ENCODE data around the gene MAGEC1.
A peak's percentile ranks its signal among the peaks of the same experiment; 100 is the strongest.
"Not testable (repeated sequence)": the region's sequence is repeated elsewhere in the genome, so short reads cannot be mapped to it uniquely, and the experiment has no call there.

MAGEC1 gene

DNA sequence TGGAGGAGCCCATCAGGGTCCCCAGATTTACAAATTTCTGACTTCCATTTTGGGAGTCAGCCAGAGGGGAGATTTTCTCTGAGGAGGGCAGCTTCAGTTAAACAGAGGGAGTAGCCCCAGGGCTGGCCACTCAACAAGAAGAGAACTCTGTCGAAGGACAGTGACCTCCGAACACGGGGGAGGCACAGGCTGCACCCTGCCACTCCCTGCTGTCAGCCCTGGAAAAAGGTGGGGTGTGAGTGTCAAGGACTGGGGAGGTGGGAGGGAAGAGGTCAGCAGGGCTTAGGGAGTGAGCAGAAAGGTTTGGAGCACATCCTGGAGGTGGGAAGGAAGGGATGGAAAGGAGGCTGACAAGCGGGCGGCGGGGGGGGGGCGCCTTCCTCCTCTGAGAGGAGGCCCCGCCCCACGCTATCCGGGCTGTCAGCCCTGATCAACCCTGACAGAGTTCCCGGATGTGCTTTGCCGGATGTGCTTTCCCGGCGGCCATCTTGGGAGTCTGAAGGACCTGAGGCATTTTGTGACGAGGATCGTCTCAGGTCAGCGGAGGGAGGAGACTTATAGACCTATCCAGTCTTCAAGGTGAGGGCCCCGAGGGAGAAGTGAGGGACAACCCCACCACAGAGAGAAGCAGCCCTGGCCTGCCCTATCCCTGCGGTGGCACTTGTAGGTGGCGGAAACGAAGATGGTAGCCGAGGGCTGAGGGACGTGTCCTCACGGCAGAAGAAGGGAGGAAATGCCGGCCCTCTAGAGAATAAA is at the start of gene MAGEC1:
TSS of gene MAGEC1 (plus strand) at position 495 of the 756 bp plus-strand sequence. CDS start 1,179 bp downstream, outside the sequence.
- DNase-seq (ENCODE audit: low read depth, low spot score) = no peak

- no peak for DNase-seq (ENCODE audit: low read depth, low spot score)
These were observed 46.2 kb upstream of the MAGEC1 start for GRCh38 chrX:141857479-141857878.

GRCh38 chrX:141879616-141880015 is 24.1 kb upstream of the MAGEC1 start:
- peak; percentile 52 for DNase-seq (ENCODE audit: low read depth, low spot score)

- not testable (repeated sequence) for DNase-seq (ENCODE audit: low read depth, low spot score)
These were observed 14.9 kb upstream of the MAGEC1 start for GRCh38 chrX:141888811-141889210.

- DNase-seq (ENCODE audit: low read depth, low spot score) = no peak
These were observed 9.0 kb upstream of the MAGEC1 start for GRCh38 chrX:141894733-141895132.

DNA sequence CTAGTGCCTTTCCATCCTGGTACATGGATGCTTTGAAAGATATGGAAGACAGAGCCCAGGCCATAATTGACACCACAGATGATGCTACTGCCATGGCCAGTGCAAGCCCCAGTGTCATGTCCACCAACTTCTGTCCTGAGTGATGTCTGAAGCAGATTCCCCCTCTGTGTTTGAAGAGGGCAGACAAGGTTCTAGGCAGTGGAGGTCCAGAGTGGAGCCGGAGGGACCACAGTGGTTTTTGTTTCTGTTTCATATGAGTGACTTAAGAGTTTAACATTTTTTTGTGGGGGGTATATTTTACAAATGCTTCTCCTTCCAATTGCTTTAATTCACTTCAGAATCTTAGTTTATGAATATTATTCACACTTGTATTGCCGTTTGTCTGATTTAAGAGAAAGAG is 6.0 kb upstream of the MAGEC1 start:
- DNase-seq (ENCODE audit: low read depth, low spot score) = no peak

- no peak for DNase-seq (ENCODE audit: low read depth, low spot score)
These were observed 1.3 kb upstream of the MAGEC1 start for GRCh38 chrX:141902366-141902765.

- DNase-seq (ENCODE audit: low read depth, low spot score) = no peak
These were observed 568 bp downstream of the MAGEC1 start for GRCh38 chrX:141904262-141904661.

- DNase-seq (ENCODE audit: low read depth, low spot score) = no peak
These were observed 14.1 kb downstream of the MAGEC1 start for GRCh38 chrX:141917801-141918200.

GRCh38 chrX:141924293-141924692 is 20.6 kb downstream of the MAGEC1 start:
- no peak for DNase-seq (ENCODE audit: low read depth, low spot score)

GRCh38 chrX:141928432-141928831 is 24.7 kb downstream of the MAGEC1 start:
- no peak for DNase-seq (ENCODE audit: low read depth, low spot score)

DNA sequence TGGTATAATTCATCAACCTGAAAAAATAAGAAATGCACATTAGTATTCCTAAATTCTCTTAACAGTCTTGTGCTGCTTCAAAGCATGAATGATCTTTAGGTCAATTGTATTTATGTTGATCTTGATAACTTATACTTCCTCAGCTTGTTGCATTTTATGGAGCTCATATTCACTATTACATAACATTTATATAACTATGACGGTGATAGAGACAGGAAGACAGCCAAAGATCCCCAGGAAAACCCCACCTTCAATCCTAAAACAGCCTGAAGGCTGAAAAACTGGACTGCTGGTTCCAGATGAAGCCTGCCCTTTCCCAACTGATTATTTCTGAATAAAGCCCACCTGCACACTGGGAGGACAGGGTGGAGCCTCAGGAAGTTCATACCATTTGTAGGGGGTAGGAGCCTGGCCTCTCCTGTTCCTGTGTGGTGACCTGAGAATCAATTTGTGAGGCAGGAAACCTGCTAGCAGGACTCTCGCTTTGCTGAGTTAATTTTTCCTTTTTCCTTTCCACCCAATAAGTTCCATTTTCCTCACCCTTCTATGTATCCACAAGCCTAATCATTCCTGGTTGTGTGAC is 30.5 kb downstream of the MAGEC1 start:
- no peak for DNase-seq (ENCODE audit: low read depth, low spot score)

- no peak for DNase-seq (ENCODE audit: low read depth, low spot score)
These were observed 32.0 kb downstream of the MAGEC1 start for GRCh38 chrX:141935645-141936044.

DNA sequence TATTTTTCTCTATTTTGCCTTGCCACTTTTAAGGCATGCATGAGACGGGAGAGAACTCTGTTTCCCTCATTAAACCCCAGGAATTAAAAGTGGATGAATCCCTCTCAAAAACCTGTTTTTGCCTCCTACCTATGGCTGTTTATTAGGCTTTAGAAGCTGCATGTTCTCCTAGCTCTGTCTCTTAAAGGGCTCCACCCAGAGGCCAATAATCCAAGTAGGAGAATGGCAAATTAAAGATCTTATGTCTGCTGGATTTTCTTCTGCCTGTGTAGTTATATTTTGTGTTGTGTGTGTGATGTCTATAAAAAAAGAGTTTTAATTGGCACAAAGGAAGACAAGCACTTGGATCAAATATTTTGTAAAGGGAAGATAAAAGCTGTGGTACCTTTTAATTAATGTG is 32.4 kb downstream of the MAGEC1 start:
- no peak for DNase-seq (ENCODE audit: low read depth, low spot score)

DNA sequence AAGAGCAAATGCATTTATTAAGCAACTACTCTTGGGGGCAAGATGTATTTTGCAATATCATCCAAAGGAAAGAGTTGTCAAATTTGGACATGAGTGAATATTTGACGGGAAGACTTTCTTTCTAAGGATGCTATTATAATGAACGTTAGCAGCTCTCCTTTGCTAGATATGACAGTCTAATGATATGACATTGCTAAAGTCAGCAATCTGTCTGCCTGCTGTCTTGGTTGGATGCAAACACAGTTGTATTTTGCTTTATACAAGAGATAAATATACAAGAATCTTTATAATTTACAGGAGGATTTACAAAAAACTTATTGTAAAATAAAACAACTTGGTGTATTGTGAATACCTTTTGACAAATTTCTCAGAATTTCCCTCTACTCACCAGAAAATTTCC is 37.5 kb downstream of the MAGEC1 start:
- no peak for DNase-seq (ENCODE audit: low read depth, low spot score)

DNA sequence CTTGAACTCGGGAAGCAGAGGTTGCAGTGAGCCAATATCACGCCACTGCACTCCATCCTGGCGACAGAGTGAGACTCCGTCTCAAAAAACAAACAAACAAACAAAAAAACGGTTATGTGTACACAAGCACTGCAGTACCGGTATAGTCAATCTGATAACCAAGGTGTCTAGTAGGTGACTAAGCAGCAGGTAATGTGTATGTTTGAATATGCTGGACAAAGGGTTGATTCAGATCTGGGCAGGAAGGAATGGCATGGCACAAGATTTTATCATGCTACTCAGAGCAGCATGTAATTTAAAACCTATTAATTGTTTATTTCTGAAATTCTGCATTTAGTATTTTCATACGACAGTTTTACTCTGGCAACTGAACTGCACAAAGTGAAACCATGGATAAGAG is 41.7 kb downstream of the MAGEC1 start:
- DNase-seq (ENCODE audit: low read depth, low spot score) = no peak

DNA sequence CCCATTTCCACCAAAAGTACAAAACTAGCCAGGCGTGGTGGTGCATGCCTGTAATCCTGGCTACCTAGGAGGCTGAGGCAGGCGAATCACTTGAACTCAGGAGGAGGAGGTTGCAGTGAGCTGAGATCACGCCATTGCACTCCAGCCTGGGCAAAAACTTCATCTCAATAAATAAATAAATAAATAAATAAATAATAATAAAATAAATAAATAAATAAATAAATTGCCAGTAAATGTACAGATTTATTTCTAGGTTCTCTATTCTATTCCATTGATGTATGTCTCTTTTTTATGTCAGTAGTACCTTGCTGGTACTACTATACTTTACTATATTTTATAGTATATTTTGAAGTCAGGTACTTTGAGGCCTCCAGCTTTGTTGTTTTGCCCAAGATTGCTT is 43.7 kb downstream of the MAGEC1 start:
- DNase-seq (ENCODE audit: low read depth, low spot score) = no peak

- DNase-seq (ENCODE audit: low read depth, low spot score) = no peak
These were observed 48.9 kb downstream of the MAGEC1 start for GRCh38 chrX:141952603-141953002.

GRCh38 chrX:141958675-141959074 is 55.0 kb downstream of the MAGEC1 start:
- DNase-seq (ENCODE audit: low read depth, low spot score) = no peak

All from ELF-1 (cell line).